ENCODE measurements around the gene MYH14. TPM values are rescaled to one million over a fixed set of nuclear protein-coding genes. Genes with fewer than 3 reads are reported as not detected.

The MYH14 gene
- total and polyA plus RNA-seq, 10 of the 15 experiments (the other 5 are each of a cell fraction or from before 2014, with no cell fraction given) = 0.06 to 0.69 (median 0.15) TPM; not detected in 4

GRCh38 chr19:50285833-50286232 is 82.4 kb downstream of the MYH14 start:
- in situ Hi-C loops (cut with MboI) = no loop called here
- no peak for DNase-seq (ENCODE audit: low read depth, low spot score)
- BruUV-seq (replicated peaks) = no TSS peak
- Histone ChIP-seq H2AFZ (ENCODE audit: control insufficient read depth, low read depth, low read length) (no peak overlapping the region), H3K27ac (ENCODE audit: control insufficient read depth, insufficient read depth) (no peak overlapping the region), H3K4me1 (ENCODE audit: control insufficient read depth, insufficient read depth, low read length) (no peaks in the 10 kb centered on the region), H3K27me3 (replicated peaks in 1 of 2; ENCODE audit: control insufficient read depth in 2 of 2, insufficient read depth in 2 of 2, low read length in 1 of 2) (no peaks in the 10 kb centered on the region), H3K4me3 (no peak overlapping the region), H3K4me2 (ENCODE audit: control insufficient read depth, insufficient read depth) (no peak overlapping the region), H3K36me3 (ENCODE audit: control insufficient read depth in 2 of 2, insufficient read depth in 2 of 2, low read length in 1 of 2) (no peaks in the 10 kb centered on the region), H4K20me1 (ENCODE audit: control insufficient read depth, insufficient read depth) (no peaks in the 10 kb centered on the region), H3K9ac (ENCODE audit: control insufficient read depth, insufficient read depth, low read length) (no peak overlapping the region), H3K9me3 (replicated peaks; ENCODE audit: control insufficient read depth, insufficient read depth, low read length) (peaks cover 4% of the 10 kb centered on the region; the same call in 2 of the 3 replicates), H3K79me2 (ENCODE audit: control insufficient read depth, insufficient read depth, low read length) (no peaks in the 10 kb centered on the region)
- ChIA-PET CTCF (no interaction called here), RAD21 (ENCODE audit: unreplicated experiment) (no interaction called here), SMC1A (ENCODE audit: uncharacterized antibody, unreplicated experiment) (no interaction called here), POLR2A (no interaction called here)
- no peak for FAIRE-seq
- ATAC-seq = no peak
- WGBS (ENCODE audit: insufficient coverage, insufficient replicate concordance, low lambda C conversion rate, missing lambda C conversion rate) = 0% methylated on average over 2 of the region's 2 CpGs
- intact Hi-C loops (cut with micrococcal nuclease; ENCODE audit: unreplicated experiment) = no loop called here
- TF ChIP-seq NRF1 (conservative IDR thresholded peaks at IDR 0.05; ENCODE audit: low read depth, low read length) (no peak), ZNF687 (IDR thresholded peaks at IDR 0.05) (no peak), TARDBP (IDR thresholded peaks at IDR 0.05; ENCODE audit: borderline replicate concordance) (no peak), MLLT1 (IDR thresholded peaks at IDR 0.05) (no peak), SMARCA5 (IDR thresholded peaks at IDR 0.05) (no peak), CHD4 (IDR thresholded peaks at IDR 0.05) (no peak), CEBPB (IDR thresholded peaks at IDR 0.05; ENCODE audit: borderline replicate concordance in 1 of 2, low read depth in 2 of 2, low read length in 2 of 2) (no peak), E4F1 (IDR thresholded peaks at IDR 0.05; ENCODE audit: borderline replicate concordance, partially characterized antibody) (no peak), STAT1 (conservative IDR thresholded peaks at IDR 0.05) (no peak), RELB (IDR thresholded peaks at IDR 0.05; ENCODE audit: low read depth) (no peak), SREBF1 (IDR thresholded peaks at IDR 0.05; ENCODE audit: low read length) (no peak), CREM (IDR thresholded peaks at IDR 0.05; ENCODE audit: low read depth) (no peak), MTA3 (IDR thresholded peaks at IDR 0.05; ENCODE audit: borderline replicate concordance, low read length) (no peak)

All from GM12878 (cell line).